Small intestine (tissue), 16 donors: ENCODE measurements around the gene SEC61A1. TPM values are rescaled to one million over a fixed set of nuclear protein-coding genes. Genes with fewer than 3 reads are reported as not detected.
A peak's percentile ranks its signal among the peaks of the same experiment; 100 is the strongest.

ENCODE experiments used
- DNase-seq, 2 donors: peaks; one replicate each; pipeline versions ENCODE4 v3.0.0 to v3.0.0-alpha.2; 2013
- FAIRE-seq: peaks from 2 replicates; lab custom pipeline; 2012; peaks lifted over from hg19 to GRCh38; lab: Jason Lieb, UNC
- H3K27ac ChIP-seq, 3 donors: one replicate each; pipeline ENCODE4 v1.5.1; 2013; ENCODE audit warnings: low read length in 2 of 3, mild to moderate bottlenecking in 2 of 3, control low read depth in 1 of 3, inconsistent platforms in 1 of 3, low read depth in 1 of 3, moderate library complexity in 1 of 3
- H3K27me3 ChIP-seq, 3 donors: one replicate each; pipeline ENCODE4 v1.6.1; 2013; ENCODE audit warnings: low read length in 3 of 3, inconsistent platforms in 1 of 3; ENCODE audit not compliant: control insufficient read depth in 3 of 3, insufficient read depth in 3 of 3
- H3K36me3 ChIP-seq, 3 donors: one replicate each; pipeline ENCODE4 v1.6.1; 2013; ENCODE audit warnings: low read length in 3 of 3, inconsistent platforms in 1 of 3, low read depth in 1 of 3, mild to moderate bottlenecking in 1 of 3, moderate library complexity in 1 of 3; ENCODE audit not compliant: control insufficient read depth in 3 of 3, insufficient read depth in 2 of 3
- H3K4me1 ChIP-seq, 3 donors: one replicate each; pipeline ENCODE4 v1.6.1; 2013; ENCODE audit warnings: low read length in 2 of 3, inconsistent platforms in 1 of 3, low read depth in 1 of 3, mild to moderate bottlenecking in 1 of 3, moderate library complexity in 1 of 3; ENCODE audit not compliant: control insufficient read depth in 3 of 3, insufficient read depth in 2 of 3
- H3K4me3 ChIP-seq, 3 donors: one replicate each; pipeline ENCODE4 v1.5.1; 2013; ENCODE audit warnings: low read length in 3 of 3, control low read depth in 1 of 3, inconsistent platforms in 1 of 3, low read depth in 1 of 3, mild to moderate bottlenecking in 1 of 3, moderate library complexity in 1 of 3
- H3K9me3 ChIP-seq, 2 donors: one replicate each; pipeline ENCODE4 v1.6.1; 2013; ENCODE audit warnings: low read depth in 1 of 2, low read length in 1 of 2; ENCODE audit not compliant: control insufficient read depth in 2 of 2, insufficient read depth in 1 of 2
- WGBS, 3 donors: extraction: QIAGEN DNeasy Blood & Tissue Kit; methylation state at CpG; one replicate each; pipeline ENCODE4 v1.1.7; 2013; 5-methylcytosine and 5-hydroxymethylcytosine counted together
- long read RNA-seq, 10 donors: transcript quantifications; one replicate each; lab custom pipeline, GENCODE V29; 2026
- polyA plus RNA-seq, 4 donors: library from polyadenylated mRNA; stranded (reverse) in 3 of 4; unstranded in 1 of 4; fragments of 200-250 nt in 3 of 4; fragments of 120-200 nt in 1 of 4; gene quantifications; one replicate each; pipeline versions ENCODE4 v1.2.1 to v1.2.3, GENCODE V29; 2013
- donor health status: healthy with polysubstance abuse.
- donor health status: control.
- donor health status: control.
- donor health status: Bipolar disorder and iron deficiency.
- donor health status: healthy.

SEC61A1 gene
- 100 to 1,000 TPM in 2 of 4 donors, 10 to 100 TPM in 2; 52.1 to 203 (median 120) TPM for polyA plus RNA-seq
- long read RNA-seq, donor 1 = 0 reads
- long read RNA-seq, donor 2, transcript SEC61A1-201 (12 exons, 3,635 nt) = major isoform, 13 of 21 reads
- long read RNA-seq, donor 2, partial matches to known transcripts = 8 of 21 reads
- long read RNA-seq, donor 2, other reads (novel, unspliced or antisense) = 0 of 21 reads
- long read RNA-seq, donor 3, transcript SEC61A1-201 (12 exons, 3,635 nt) = major isoform, 12 of 64 reads
- long read RNA-seq, donor 3, partial matches to known transcripts = 52 of 64 reads
- long read RNA-seq, donor 3, other reads (novel, unspliced or antisense) = 0 of 64 reads
- long read RNA-seq, donor 4, partial matches to known transcripts = 0 of 1 reads
- long read RNA-seq, donor 4, other reads (novel, unspliced or antisense) = 0 of 1 reads
- long read RNA-seq, donor 5, partial matches to known transcripts = 12 of 16 reads
- long read RNA-seq, donor 5, other reads (novel, unspliced or antisense) = 0 of 16 reads
- long read RNA-seq, donor 6, transcript SEC61A1-201 (12 exons, 3,635 nt) = major isoform, 35 of 51 reads
- long read RNA-seq, donor 6, partial matches to known transcripts = 16 of 51 reads
- long read RNA-seq, donor 6, other reads (novel, unspliced or antisense) = 0 of 51 reads
- long read RNA-seq, donor 7 = 0 reads
- long read RNA-seq, donor 8, partial matches to known transcripts = 0 of 3 reads
- long read RNA-seq, donor 8, other reads (novel, unspliced or antisense) = 0 of 3 reads
- long read RNA-seq, donor 9, partial matches to known transcripts = 0 of 4 reads
- long read RNA-seq, donor 9, other reads (novel, unspliced or antisense) = 0 of 4 reads
- long read RNA-seq, donor 10, transcript SEC61A1-201 (12 exons, 3,635 nt) = major isoform, 43 of 77 reads
- long read RNA-seq, donor 10, partial matches to known transcripts = 33 of 77 reads
- long read RNA-seq, donor 10, other reads (novel, unspliced or antisense) = 0 of 77 reads

DNA sequence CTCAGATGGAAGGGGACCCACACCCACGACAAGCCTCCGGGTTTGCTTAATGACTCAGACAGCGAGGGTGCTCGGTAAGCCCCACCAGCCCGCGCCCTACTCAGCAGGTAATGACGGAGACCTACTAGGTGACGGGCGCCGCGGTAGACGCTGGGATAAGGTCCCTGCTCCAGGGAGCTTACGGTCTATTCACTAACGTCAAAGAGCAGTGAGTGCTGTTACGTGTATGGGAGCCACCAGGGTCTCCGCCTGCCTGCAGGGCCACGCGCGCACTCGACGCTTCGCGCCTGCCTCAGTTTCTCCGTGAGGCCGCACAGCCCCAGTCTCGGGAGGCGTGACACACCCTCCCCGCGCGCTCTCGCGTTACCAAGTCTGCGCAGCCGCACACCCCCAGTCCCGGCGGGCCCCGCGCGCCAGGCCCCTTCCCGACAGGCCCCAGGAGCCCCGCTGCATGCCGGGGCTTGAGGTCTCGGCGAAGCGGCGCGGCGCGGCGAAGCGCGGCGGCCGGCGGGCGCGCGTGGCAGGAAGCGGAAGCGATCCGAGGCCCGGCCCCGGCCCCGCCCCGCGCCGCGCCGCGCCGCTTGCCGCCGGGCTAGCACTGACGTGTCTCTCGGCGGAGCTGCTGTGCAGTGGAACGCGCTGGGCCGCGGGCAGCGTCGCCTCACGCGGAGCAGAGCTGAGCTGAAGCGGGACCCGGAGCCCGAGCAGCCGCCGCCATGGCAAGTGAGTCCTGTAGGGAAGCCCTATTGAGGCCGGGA lies at the start of gene SEC61A1:
Gene SEC61A1 (plus strand): TSS at position 601 of the 758 bp plus-strand sequence. CDS start 116 bp downstream, at position 717.
- FAIRE-seq = no peak
- peak within 1 kb of the TSS; percentile 76 to 93 (median 90) for H3K4me3 ChIP-seq
- no peaks in the 10 kb centered on the region for H3K9me3 ChIP-seq
- H3K4me1 ChIP-seq = peaks cover 8 to 15% (median 8%) of the 10 kb centered on the region in 3 donors
- H3K36me3 ChIP-seq = peaks cover 2 to 10% (median 8%) of the 10 kb centered on the region in 3 donors
- H3K27me3 ChIP-seq = peaks cover 0 to 2% (median 0%) of the 10 kb centered on the region in 3 donors
- peak within 1 kb of the TSS; percentile 85 to 95 (median 93) for H3K27ac ChIP-seq
- DNase-seq = peak; percentile 96 to 98
- WGBS, 3 donors = 0% methylated on average over 77 to 90 of the region's 90 CpGs

DNA sequence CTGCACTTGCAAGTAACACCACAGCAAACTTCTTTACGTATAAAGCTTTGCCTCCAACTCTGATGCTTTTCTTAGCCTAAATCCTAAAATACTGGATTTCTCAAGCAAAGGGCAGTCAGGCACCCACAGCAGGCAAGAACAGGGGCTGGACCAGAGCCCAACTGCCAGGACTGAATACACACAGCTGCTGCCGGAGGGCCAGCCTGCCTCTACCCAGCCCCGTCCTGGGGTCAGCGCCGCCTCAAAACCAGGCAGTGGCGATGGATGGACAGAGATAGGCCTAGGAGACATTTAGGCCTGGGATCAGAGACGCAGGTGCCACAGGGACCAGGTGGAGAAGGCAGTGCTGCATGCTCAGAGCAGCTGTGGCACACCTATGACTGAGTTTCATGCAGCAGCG lies 47.6 kb upstream of the SEC61A1 start:
- Histone ChIP-seq H3K27me3 (peaks cover 0 to 7% (median 4%) of the 10 kb centered on the region in 3 donors), H3K4me1 (peaks cover 0 to 7% (median 0%) of the 10 kb centered on the region in 3 donors), H3K36me3 (no peaks in the 10 kb centered on the region), H3K4me3 (no peak overlapping the region), H3K9me3 (no peaks in the 10 kb centered on the region), H3K27ac (no peak overlapping the region)
- 80 to 85% (median 83%) methylated on average over 8 of the region's 8 CpGs for WGBS, 3 donors
- FAIRE-seq (no peak), DNase-seq (no peak)

DNA sequence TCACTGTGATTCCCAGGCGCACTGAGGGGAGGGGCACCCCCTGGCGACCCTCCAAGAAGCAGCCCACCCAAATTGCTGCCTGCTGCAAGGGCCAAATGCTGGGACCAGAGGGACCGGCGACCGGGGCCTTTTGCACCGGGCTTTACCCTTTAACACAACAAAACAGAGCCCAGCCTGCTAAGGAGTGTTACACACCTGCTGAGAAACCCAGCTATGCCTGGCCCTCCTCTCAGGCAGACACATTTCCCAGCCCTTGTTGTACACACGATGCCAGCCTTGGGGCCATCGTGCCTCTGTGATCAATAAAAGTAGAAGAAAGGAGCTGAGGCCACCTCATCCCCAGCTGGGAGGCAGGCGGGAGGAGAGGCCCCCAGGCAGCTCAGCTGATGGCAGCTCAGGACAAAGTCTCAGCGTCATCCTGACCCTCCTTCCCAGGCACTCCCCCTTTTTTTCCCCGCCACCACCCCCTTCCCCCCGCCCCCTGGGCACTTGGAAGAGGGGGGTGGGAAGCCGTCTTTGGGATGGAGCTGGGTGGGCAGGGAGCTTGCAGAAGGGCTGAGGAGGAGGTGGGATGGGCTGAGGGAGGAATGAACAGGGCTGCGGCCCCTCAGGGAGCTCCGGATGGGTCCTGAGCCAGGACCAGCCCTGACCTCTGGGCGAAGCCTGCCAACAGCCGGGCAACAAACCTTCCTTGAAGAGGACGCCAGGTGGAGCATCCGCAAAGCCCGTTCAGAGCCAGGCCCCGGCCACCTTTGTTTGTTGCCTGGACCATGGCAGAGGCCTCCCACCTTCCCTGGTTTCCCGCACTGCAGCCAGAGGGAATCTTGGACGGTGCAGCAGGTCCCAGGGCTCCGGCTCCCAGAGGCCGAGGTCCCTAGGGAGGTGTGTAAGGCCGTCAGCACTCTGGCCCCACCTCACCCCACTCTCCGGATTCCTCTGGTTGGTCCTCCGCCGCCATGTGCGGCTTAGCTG lies 45.9 kb upstream of the SEC61A1 start:
- Histone ChIP-seq H3K27ac (no peak overlapping the region), H3K27me3 (peaks cover 0 to 4% (median 2%) of the 10 kb centered on the region in 3 donors), H3K4me3 (no peak overlapping the region), H3K4me1 (peaks cover 0 to 7% (median 0%) of the 10 kb centered on the region in 3 donors), H3K36me3 (no peaks in the 10 kb centered on the region), H3K9me3 (no peaks in the 10 kb centered on the region)
- no peak for FAIRE-seq
- WGBS, 3 donors = 38 to 53% (median 47%) methylated on average over 26 to 30 of the region's 30 CpGs
- DNase-seq = peak in 1 of 2 donors; percentile 62

DNA sequence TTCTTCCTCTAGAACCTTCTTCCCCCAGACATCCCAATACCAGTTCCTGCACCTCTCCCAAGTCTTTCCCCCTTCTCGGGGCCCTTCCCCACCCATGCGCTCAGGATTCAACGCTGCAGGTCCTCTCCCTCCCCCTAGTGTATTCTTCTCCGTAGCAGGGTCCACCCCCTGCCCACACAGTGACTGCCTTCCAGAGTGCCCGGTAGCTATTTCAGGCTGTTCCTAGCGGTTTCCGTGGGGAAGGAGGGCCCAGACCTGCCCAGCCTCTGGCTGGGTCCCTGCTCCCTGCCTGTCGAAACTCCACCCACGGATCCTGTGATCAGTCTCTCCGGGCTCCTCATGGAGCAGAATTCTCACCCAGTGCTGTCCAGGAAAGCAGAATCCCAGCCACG lies 45.2 kb upstream of the SEC61A1 start:
- FAIRE-seq = no peak
- no peak for DNase-seq
- WGBS, 3 donors = 58 to 66% (median 65%) methylated on average over 11 of the region's 11 CpGs
- H3K4me3 ChIP-seq = no peak overlapping the region
- no peaks in the 10 kb centered on the region for H3K36me3 ChIP-seq
- H3K27ac ChIP-seq = no peak overlapping the region
- peaks cover 0 to 4% (median 2%) of the 10 kb centered on the region in 3 donors for H3K27me3 ChIP-seq
- H3K9me3 ChIP-seq = no peaks in the 10 kb centered on the region
- peaks cover 0 to 7% (median 0%) of the 10 kb centered on the region in 3 donors for H3K4me1 ChIP-seq

DNA sequence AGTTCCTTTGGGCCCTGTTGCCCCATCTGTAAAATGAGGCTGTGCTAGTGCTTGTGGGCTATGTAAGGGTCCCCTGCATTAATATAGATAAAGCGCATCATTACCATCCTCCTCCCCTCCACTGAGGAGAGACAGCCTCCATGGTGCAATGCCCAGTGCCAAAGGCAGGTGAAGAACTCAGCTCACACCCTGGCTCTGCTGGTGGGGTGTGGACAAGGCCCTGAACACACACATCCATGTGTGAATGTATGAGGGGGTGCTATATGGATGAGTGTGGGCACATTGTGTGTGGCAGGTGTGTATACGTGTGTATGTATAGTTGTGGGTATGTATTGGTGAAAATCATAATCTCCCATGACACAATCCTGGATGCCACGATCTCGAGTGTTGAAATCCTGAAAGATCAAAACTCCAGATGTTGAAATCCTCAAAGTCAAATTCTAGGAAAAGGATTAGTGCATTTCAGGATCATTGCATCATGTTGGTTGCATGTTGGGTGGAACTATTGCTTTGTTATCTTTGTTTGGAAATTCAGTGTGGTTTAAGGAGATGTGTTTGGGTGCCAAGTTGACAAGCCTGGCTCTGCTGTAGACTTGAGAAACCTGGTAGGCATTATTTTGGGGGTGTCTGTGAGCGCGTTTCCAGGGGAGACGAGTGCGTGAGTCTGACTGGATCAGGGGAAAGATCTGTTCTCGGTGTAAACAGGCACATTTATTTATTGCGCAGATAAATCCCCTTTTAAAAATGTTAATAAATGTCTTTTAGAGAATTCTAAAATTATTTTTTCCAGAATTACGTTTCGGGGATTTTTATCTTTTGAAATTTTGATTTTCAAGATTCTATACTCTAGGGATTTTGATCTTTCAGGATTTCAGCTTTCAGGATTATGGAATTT lies 42.0 kb upstream of the SEC61A1 start:
- peaks cover 0 to 7% (median 0%) of the 10 kb centered on the region in 3 donors for H3K4me1 ChIP-seq
- DNase-seq (peak in 1 of 2 donors; percentile 9), FAIRE-seq (no peak)
- no peak overlapping the region for H3K4me3 ChIP-seq
- H3K27ac ChIP-seq = no peak overlapping the region
- 76 to 89% (median 85%) methylated on average over 12 of the region's 12 CpGs for WGBS, 3 donors
- no peaks in the 10 kb centered on the region for H3K36me3 ChIP-seq
- H3K27me3 ChIP-seq = peaks cover 0 to 4% (median 2%) of the 10 kb centered on the region in 3 donors
- no peaks in the 10 kb centered on the region for H3K9me3 ChIP-seq

DNA sequence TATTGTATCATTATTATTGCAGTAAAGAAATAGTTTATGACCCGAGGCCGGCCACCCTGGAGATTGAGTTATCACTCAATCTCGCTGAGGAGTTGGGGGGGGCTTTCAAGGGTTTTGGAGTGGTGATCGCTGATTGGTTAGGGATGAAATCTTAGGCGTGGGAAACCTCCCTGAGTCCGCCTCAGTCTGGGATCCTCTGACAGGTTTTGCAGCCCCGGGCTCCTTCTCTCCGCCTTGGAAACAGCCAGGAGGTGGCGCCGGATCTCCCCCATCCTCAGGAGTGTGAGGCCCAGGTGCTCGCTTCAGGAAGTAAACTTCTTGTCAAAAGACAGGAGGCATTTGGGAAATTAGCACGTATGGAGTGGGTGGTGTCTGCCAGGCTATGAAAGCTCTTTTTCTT lies 41.1 kb upstream of the SEC61A1 start:
- Histone ChIP-seq H3K27ac (no peak overlapping the region), H3K9me3 (no peaks in the 10 kb centered on the region), H3K36me3 (no peaks in the 10 kb centered on the region), H3K27me3 (peaks cover 0 to 2% (median 0%) of the 10 kb centered on the region in 3 donors), H3K4me3 (no peak overlapping the region), H3K4me1 (peaks cover 0 to under 1% (median 0%) of the 10 kb centered on the region in 3 donors)
- FAIRE-seq = no peak
- peak; percentile 58 to 73 for DNase-seq
- WGBS, 3 donors = 2 to 10% (median 6%) methylated on average over 12 of the region's 12 CpGs
